Epithelial cell of esophagus (primary cell): ENCODE measurements around the gene ARMH3.
A peak's percentile ranks its signal among the peaks of the same experiment; 100 is the strongest.
"Not testable (repeated sequence)": the region's sequence is repeated elsewhere in the genome, so short reads cannot be mapped to it uniquely, and the experiment has no call there.

Experiments
- DNase-seq: peaks from one replicate; pipeline ENCODE4 v3.0.0; 2010; ENCODE audit warnings: low read depth
- H3K4me3 ChIP-seq: 2 replicates; pipeline ENCODE4 v1.5.1; 2011; ENCODE audit warnings: mild to moderate bottlenecking, low read length, control low read depth
- CTCF ChIP-seq: IDR thresholded peaks from 2 replicates; pipeline ENCODE4 v1.5.1; 2011; ENCODE audit warnings: low read depth, mild to moderate bottlenecking, low read length, control low read depth, inconsistent platforms; ENCODE audit not compliant: insufficient read depth; ENCODE audit errors: missing control alignments

The ARMH3 gene

DNA sequence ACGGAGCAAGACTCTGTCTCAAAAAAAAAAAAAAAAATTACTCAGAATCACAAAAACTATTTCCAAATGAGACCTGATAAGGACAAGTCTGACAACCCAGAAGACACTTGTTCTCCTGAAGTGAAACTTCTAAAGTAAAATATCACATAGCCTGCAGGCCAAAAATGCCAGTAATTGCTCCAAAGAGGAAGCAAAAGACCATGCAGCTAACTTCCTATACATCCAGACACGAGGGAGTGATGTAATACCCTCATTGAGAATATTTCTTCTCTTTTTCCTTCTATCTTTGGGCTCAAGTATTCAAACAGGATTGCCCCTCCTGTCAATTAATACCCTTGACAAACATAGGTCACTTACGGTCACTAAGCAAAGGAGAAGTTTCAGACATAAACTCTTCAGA is 31.2 kb downstream of the ARMH3 start:
- TF ChIP-seq CTCF: no peak
- H3K4me3 ChIP-seq: no peak overlapping the region
- no peak for DNase-seq

- H3K4me3 ChIP-seq: no peak overlapping the region
- TF ChIP-seq CTCF: no peak
- DNase-seq: no peak
These were observed 35.0 kb downstream of the ARMH3 start for GRCh38 chr10:102020938-102021337.

GRCh38 chr10:102017295-102017694 is 38.7 kb downstream of the ARMH3 start:
- no peak overlapping the region for H3K4me3 ChIP-seq
- no peak for DNase-seq

DNA sequence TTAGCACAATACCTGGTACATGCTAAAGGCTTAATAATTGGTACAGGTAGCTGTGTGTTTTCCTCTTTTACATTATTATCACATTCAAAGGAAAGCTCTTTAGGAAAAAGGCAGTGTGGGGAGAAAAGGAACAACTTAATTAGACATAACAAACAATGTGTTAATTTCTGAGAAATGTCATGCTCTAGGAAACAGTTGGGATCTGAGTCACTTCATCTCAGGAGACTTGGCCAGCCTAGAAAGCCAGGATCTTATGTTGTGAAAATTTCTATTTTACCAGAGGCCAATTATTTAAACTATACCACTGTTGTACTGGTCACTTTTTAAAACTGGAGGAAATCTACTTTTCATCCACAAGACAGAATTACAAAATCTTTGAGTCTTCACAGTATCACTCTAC is 39.6 kb downstream of the ARMH3 start:
- no peak for DNase-seq
- no peak for TF ChIP-seq CTCF
- no peak overlapping the region for H3K4me3 ChIP-seq

More at GRCh38 chr10:102017295-102017694, 38.7 kb downstream of the ARMH3 start:
- no peak for TF ChIP-seq CTCF

DNA sequence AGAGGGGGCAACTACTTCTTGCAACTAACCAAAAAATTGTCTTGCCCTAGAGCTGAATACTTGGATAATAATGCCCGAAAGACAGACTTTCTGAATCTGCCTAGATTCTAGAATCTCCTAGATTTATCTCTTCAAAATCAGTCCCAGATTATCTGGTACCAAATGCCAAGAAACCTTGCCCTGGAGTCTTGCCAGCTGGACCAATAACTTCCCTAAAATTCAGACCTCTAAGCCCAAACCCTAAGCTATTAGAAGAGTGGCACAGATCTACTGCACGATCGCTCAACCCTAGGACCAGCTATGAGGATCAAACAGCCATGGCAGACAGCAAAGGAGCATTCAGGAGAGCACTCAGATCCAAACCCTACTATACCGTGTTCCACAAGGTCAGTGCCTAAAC is 45.0 kb downstream of the ARMH3 start:
- no peak for DNase-seq
- H3K4me3 ChIP-seq: no peak overlapping the region
- TF ChIP-seq CTCF: no peak

DNA sequence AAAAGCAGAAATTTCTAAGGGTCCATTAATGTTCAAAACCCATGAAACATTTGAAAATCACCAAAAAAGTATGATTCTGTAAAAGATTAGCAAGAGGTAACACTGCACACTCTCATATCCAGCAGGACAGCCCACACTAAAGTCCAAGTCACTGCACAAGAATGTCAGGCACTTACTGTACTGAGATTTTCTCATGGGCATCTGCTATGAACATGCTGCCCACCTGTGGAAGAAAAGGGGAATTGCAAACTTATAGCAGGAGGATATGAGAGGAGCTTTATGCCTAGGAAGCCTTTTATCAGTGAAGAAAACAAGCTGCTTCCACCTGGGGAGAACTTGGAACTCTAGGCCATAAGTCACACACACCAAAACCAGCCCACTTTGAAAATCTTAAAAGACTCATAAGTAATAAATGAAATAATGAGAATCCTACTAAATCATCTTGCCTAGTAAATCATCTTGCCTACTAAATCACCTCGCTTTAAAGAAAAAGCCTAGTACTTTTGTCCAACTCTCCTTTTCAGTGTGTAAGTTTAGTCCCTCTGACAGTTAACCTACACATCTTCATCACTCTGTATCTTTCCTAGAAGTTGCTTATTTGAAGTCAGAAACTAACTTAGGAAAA is 46.1 kb downstream of the ARMH3 start:
- no peak overlapping the region for H3K4me3 ChIP-seq
- TF ChIP-seq CTCF: peak; percentile 99
- DNase-seq: peak; percentile 90

DNA sequence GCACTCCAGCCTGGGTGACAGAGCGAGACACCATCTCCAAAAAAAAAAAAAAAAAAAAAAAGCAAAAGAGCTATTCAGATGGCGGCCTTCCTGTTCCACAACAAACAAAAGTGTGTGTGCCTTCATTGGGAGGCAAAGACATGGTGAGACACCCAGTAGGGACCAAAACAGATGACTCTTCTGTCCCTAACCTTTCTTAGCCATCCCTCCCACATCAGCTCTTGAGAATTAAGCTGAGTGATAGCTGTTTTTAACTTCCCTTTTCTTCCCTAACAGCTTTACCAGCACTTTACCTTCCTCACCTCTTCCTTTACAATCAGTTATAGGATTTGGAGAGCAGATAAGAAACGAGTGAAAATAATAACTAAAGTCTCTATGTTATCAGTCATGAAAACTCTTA is 48.2 kb downstream of the ARMH3 start:
- no peak for TF ChIP-seq CTCF
- no peak for DNase-seq
- no peak overlapping the region for H3K4me3 ChIP-seq

- DNase-seq, H3K4me3 ChIP-seq: not testable (repeated sequence)
These were observed 48.9 kb downstream of the ARMH3 start for GRCh38 chr10:102007031-102007430.
